K562 (cell line): ENCODE data around the gene CAMK2D. TPM values are rescaled to one million over a fixed set of nuclear protein-coding genes. Genes with fewer than 3 reads are reported as not detected.

ENCODE experiments used
- ATAC-seq: fragments of 200-7000 bp; cut with Tn5 transposase; 3 replicates; pipeline ENCODE4 v1.9.1; 2020; ENCODE audit warnings: moderate library complexity
- BruUV-seq: library from RNA; stranded (reverse); fragments of 400-500 nt; replicated peaks from 2 replicates; lab custom pipeline; 2021; lab: Mats Ljungman, UMichigan
- CTCF ChIA-PET: fragments of 300-600 bp; formaldehyde crosslinking; extraction: SDS; loops from one replicate; lab custom pipeline; 2021; ENCODE audit warnings: low intra/inter-chr PET ratio; lab: Yijun Ruan, JAX
- POLR2A ChIA-PET: fragments of 300-600, 350-650 bp; sonication (Branson Sonifier 250); formaldehyde crosslinking; extraction: SDS; loops from one replicate; lab custom pipeline; 2021; ENCODE audit warnings: antibody characterized with exemption, inconsistent platforms; lab: Yijun Ruan, JAX
- DNase-seq, 4 experiments: peaks; one replicate each; pipeline versions ENCODE4 v3.0.0 to v3.0.0-alpha.2; 2011 to 2018; ENCODE audit warnings: low spot score in 3 of 4, mixed read lengths in 3 of 4; ENCODE audit errors: extremely low read depth in 1 of 4
- FAIRE-seq: peaks from 2 replicates; lab custom pipeline; 2011; peaks lifted over from hg19 to GRCh38; lab: Jason Lieb, UNC
- H2AFZ ChIP-seq: 2 replicates; pipeline ENCODE4 v1.6.0; 2011; ENCODE audit warnings: low read depth, low read length, control low read depth, inconsistent platforms
- H3K27ac ChIP-seq: fragments of 200-600 bp; 3 replicates; pipeline ENCODE4 v1.8.0; 2011; ENCODE audit warnings: low read depth, mild to moderate bottlenecking, control low read depth, inconsistent platforms, low read length, moderate library complexity, mixed read lengths; ENCODE audit errors: extremely low read depth
- H3K27me3 ChIP-seq, 2 experiments: fragments of 300-600 bp in 1 of 2; 2 replicates in 1 of 2; 3 replicates in 1 of 2; pipeline versions ENCODE4 v1.6.0 to v1.8.0; 2011; ENCODE audit warnings: inconsistent platforms in 2 of 2, low read length in 2 of 2, mild to moderate bottlenecking in 1 of 2, mixed read lengths in 1 of 2, moderate library complexity in 1 of 2; ENCODE audit not compliant: control insufficient read depth in 2 of 2, insufficient read depth in 2 of 2
- H3K36me3 ChIP-seq: fragments of 300-600 bp; 3 replicates; pipeline ENCODE4 v1.8.0; 2011; ENCODE audit warnings: mild to moderate bottlenecking, low read length, inconsistent platforms; ENCODE audit not compliant: control insufficient read depth, insufficient read depth
- H3K4me1 ChIP-seq, 2 experiments: fragments of 200-600 bp in 1 of 2; replicated peaks in 1 of 2; 2 replicates in 1 of 2; 3 replicates in 1 of 2; pipeline versions ENCODE4 v1.5.1 to v1.8.0; 2011; ENCODE audit warnings: inconsistent platforms in 2 of 2, low read length in 2 of 2, mild to moderate bottlenecking in 1 of 2, mixed read lengths in 1 of 2, moderate library complexity in 1 of 2; ENCODE audit not compliant: control insufficient read depth in 2 of 2, insufficient read depth in 2 of 2
- H3K4me2 ChIP-seq: 2 replicates; pipeline ENCODE4 v1.6.1; 2011; ENCODE audit warnings: low read length, control low read depth, inconsistent platforms, mixed read lengths; ENCODE audit not compliant: insufficient read depth
- H3K4me3 ChIP-seq: fragments of 200-600 bp; sonication (generic), shearing (Covaris generic); 2 replicates; pipeline ENCODE4 v1.5.1; 2016; ENCODE audit warnings: control low read depth, inconsistent platforms
- H3K79me2 ChIP-seq: fragments of 200-600 bp; 3 replicates; pipeline ENCODE4 v1.8.0; 2011; ENCODE audit warnings: low read length, inconsistent platforms; ENCODE audit not compliant: control insufficient read depth, insufficient read depth
- H3K9ac ChIP-seq, 2 experiments: 2 replicates each; pipeline versions ENCODE4 v1.6.0 to v1.6.1; 2011; ENCODE audit warnings: low read depth in 2 of 2, low read length in 2 of 2, control low read depth in 1 of 2, inconsistent platforms in 1 of 2, mild to moderate bottlenecking in 1 of 2, mixed read lengths in 1 of 2; ENCODE audit not compliant: insufficient read depth in 1 of 2
- H3K9me1 ChIP-seq: one replicate; pipeline ENCODE4 v1.6.0; 2011; ENCODE audit warnings: inconsistent platforms, mild to moderate bottlenecking, low read length, moderate library complexity; ENCODE audit not compliant: control insufficient read depth, insufficient read depth
- H3K9me3 ChIP-seq: replicated peaks from 2 replicates; pipeline ENCODE4 v1.5.1; 2011; ENCODE audit warnings: low read depth, low read length, inconsistent platforms; ENCODE audit not compliant: control insufficient read depth, insufficient read depth
- H4K20me1 ChIP-seq: replicated peaks from 2 replicates; pipeline ENCODE4 v1.6.1; 2011; ENCODE audit warnings: low read length, inconsistent platforms, mixed read lengths; ENCODE audit not compliant: control insufficient read depth, insufficient read depth
- CBFA2T3 ChIP-seq: fragments of 450-650 bp; IDR thresholded peaks from 2 replicates; pipeline ENCODE4 v1.6.1; 2017
- CBX5 ChIP-seq: IDR thresholded peaks from 2 replicates; pipeline ENCODE4 v1.6.1; 2014; ENCODE audit warnings: low read depth, borderline replicate concordance
- NFE2L1 ChIP-seq: fragments of 450-650 bp; IDR thresholded peaks from 2 replicates; pipeline ENCODE4 v1.6.1; 2016; ENCODE audit warnings: missing genetic modification characterization, low read depth, mild to moderate bottlenecking, missing compliant biosample characterization, moderate library complexity, borderline replicate concordance
- NUFIP1 ChIP-seq: fragments of 450-650 bp; IDR thresholded peaks from 2 replicates; pipeline ENCODE4 v1.6.1; 2018; ENCODE audit not compliant: partially characterized antibody
- TCF3 ChIP-seq: sonication (generic); formaldehyde crosslinking; IDR thresholded peaks from 2 replicates; pipeline ENCODE4 v1.4.0; 2020; ENCODE audit warnings: mild to moderate bottlenecking, missing genetic modification reagents
- TCF7L2 ChIP-seq: fragments of 150-350 bp; IDR thresholded peaks from 2 replicates; pipeline ENCODE4 v1.6.1; 2016; ENCODE audit warnings: low read depth, mild to moderate bottlenecking, low read length, moderate library complexity
- ZKSCAN1 ChIP-seq: fragments of 150-350 bp; IDR thresholded peaks from 2 replicates; pipeline ENCODE4 v1.6.1; 2016; ENCODE audit warnings: low read depth, low read length
- ZNF184 ChIP-seq: sonication (generic); formaldehyde crosslinking; IDR thresholded peaks from 2 replicates; pipeline ENCODE4 v1.5.0; 2020; ENCODE audit warnings: missing genetic modification reagents
- ZNF23 ChIP-seq: fragments of 250-450 bp; sonication (Bioruptor Pico); IDR thresholded peaks from 2 replicates; pipeline ENCODE4 v1.4.0; 2020; ENCODE audit warnings: mild to moderate bottlenecking
- ZNF586 ChIP-seq: fragments of 450-650 bp; formaldehyde crosslinking; conservative IDR thresholded peaks from 2 replicates; pipeline ENCODE4 v1.4.0; 2020; ENCODE audit warnings: mild to moderate bottlenecking, moderate library complexity
- ZNF668 ChIP-seq: fragments of 250-450 bp; sonication (Bioruptor Pico); IDR thresholded peaks from 2 replicates; pipeline ENCODE4 v1.8.0; 2022; ENCODE audit warnings: mild to moderate bottlenecking, inconsistent platforms
- WGBS: fragments of 100-300 bp; shearing (Covaris generic); methylation state at CpG from one replicate; pipeline ENCODE4 v1.1.6; 2016; ENCODE audit warnings: low coverage, mixed read lengths; ENCODE audit not compliant: insufficient coverage; ENCODE audit errors: missing lambda C conversion rate; 5-methylcytosine and 5-hydroxymethylcytosine counted together
- in situ Hi-C: fragments of 300-500 bp; cut with MboI; formaldehyde crosslinking; loops from 4 replicates; pipeline ENCODE4 v1.15.0; 2018; ENCODE audit warnings: inconsistent platforms, mixed read lengths
- intact Hi-C: fragments of 100-400 bp; cut with micrococcal nuclease; formaldehyde crosslinking; loops from 2 replicates; pipeline ENCODE4 v1.14.2; 2022
- polyA plus RNA-seq, 8 experiments: library from polyadenylated mRNA; depleted of rRNA in 4 of 8; stranded (reverse) in 5 of 8; unstranded in 3 of 8; fragments of >200 nt; fragmentation: Nextera tagmentation in 2 of 8; fragmentation: Illumina TruSeq in 1 of 8; extraction: Ambion mirVana in 2 of 8; extraction: Trizol in 1 of 8; gene quantifications; 2 replicates each; pipeline versions ENCODE4 v1.2.1 to v1.2.3, GENCODE V29; 2011 to 2014; ENCODE audit warnings: inconsistent platforms in 1 of 8, missing spikeins in 1 of 8
- total RNA-seq, 7 experiments: library from RNA; depleted of rRNA in 6 of 7; stranded (reverse); fragments of >200 nt in 6 of 7; fragmentation: Illumina TruSeq in 2 of 7; extraction: Trizol in 2 of 7; gene quantifications; 2 replicates each; pipeline versions ENCODE4 v1.2.1 to v1.2.3, GENCODE V29; 2011 to 2021; ENCODE audit warnings: low replicate concordance in 1 of 7
- TF ChIP-seq, protein P1 (sequence below): fragments of 250-450 bp; sonication (Bioruptor Pico); IDR thresholded peaks from 2 replicates; pipeline ENCODE4 v1.5.0; 2020; ENCODE audit warnings: mild to moderate bottlenecking
- TF ChIP-seq, protein P2 (sequence below), 2 experiments: IDR thresholded peaks; 2 replicates each; pipeline ENCODE4 v1.6.1; 2011; ENCODE audit warnings: borderline replicate concordance in 1 of 2, control low read depth in 1 of 2, low read depth in 1 of 2, low read length in 1 of 2, mild to moderate bottlenecking in 1 of 2, mixed read lengths in 1 of 2, moderate library complexity in 1 of 2; ENCODE audit not compliant: insufficient read depth in 1 of 2, insufficient read length in 1 of 2, poor library complexity in 1 of 2, severe bottlenecking in 1 of 2; ENCODE audit errors: extremely low read depth in 1 of 2
- TF ChIP-seq, protein P3 (sequence below): fragments of 450-650 bp; formaldehyde crosslinking; IDR thresholded peaks from 2 replicates; pipeline ENCODE4 v1.4.0; 2020; ENCODE audit warnings: mild to moderate bottlenecking, moderate library complexity

The CAMK2D gene
- total and polyA plus RNA-seq, 9 of the 15 experiments (the other 6 are each of a cell fraction or from before 2014, with no cell fraction given): 0.01 to 0.33 (median 0.04) TPM; not detected in 2

DNA sequence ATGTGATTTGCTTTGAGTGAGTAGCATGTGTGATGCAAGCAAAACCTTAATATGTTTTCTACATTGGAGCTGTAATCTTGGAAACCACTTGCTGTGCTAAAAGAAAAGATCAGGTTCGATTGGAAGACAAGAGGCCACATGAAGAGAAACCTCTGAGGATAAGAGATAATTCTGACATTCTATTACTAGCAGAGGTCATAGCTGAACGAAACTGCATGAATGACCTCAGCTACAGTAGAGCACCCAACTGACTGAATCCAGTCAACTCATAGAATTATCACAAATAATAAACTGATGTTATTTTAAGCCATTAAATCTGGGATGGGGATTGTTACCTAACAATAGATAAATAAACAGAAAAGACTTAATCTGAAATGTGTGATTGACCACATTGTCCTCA, 147.1 kb downstream of the CAMK2D start:
- H3K27ac ChIP-seq: no peak overlapping the region
- ChIA-PET CTCF (no interaction called here), POLR2A (no interaction called here)
- TF ChIP-seq ZNF586 (CRISPR knock-in tag) (no peak), TCF3 (CRISPR knock-in tag) (peak; percentile 25; the same call in 1 of the 2 replicates), ZNF184 (CRISPR knock-in tag) (no peak), CBX5 (no peak), NFE2L1 (no peak), ZNF23 (CRISPR knock-in tag) (no peak), NUFIP1 (no peak), ZNF668 (CRISPR knock-in tag) (no peak), CBFA2T3 (peak; percentile 22; the same call in 1 of the 2 replicates), TCF7L2 (no peak), ZKSCAN1 (no peak)
- TF ChIP-seq, protein P1, sequence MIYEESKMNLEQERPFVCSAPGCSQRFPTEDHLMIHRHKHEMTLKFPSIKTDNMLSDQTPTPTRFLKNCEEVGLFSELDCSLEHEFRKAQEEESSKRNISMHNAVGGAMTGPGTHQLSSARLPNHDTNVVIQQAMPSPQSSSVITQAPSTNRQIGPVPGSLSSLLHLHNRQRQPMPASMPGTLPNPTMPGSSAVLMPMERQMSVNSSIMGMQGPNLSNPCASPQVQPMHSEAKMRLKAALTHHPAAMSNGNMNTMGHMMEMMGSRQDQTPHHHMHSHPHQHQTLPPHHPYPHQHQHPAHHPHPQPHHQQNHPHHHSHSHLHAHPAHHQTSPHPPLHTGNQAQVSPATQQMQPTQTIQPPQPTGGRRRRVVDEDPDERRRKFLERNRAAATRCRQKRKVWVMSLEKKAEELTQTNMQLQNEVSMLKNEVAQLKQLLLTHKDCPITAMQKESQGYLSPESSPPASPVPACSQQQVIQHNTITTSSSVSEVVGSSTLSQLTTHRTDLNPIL (CRISPR knock-in tag): no peak
- TF ChIP-seq, protein P2, sequence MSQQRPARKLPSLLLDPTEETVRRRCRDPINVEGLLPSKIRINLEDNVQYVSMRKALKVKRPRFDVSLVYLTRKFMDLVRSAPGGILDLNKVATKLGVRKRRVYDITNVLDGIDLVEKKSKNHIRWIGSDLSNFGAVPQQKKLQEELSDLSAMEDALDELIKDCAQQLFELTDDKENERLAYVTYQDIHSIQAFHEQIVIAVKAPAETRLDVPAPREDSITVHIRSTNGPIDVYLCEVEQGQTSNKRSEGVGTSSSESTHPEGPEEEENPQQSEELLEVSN (IDR thresholded peaks at IDR 0.05; ENCODE audit: borderline replicate concordance in 1 of 2, extremely low read depth in 1 of 2, insufficient read depth in 1 of 2, insufficient read length in 1 of 2, low read depth in 1 of 2, low read length in 1 of 2, poor library complexity in 1 of 2, severe bottlenecking in 1 of 2): no peak
- TF ChIP-seq, protein P3, sequence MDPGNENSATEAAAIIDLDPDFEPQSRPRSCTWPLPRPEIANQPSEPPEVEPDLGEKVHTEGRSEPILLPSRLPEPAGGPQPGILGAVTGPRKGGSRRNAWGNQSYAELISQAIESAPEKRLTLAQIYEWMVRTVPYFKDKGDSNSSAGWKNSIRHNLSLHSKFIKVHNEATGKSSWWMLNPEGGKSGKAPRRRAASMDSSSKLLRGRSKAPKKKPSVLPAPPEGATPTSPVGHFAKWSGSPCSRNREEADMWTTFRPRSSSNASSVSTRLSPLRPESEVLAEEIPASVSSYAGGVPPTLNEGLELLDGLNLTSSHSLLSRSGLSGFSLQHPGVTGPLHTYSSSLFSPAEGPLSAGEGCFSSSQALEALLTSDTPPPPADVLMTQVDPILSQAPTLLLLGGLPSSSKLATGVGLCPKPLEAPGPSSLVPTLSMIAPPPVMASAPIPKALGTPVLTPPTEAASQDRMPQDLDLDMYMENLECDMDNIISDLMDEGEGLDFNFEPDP: no peak
- BruUV-seq: no TSS peak
- no peaks in the 10 kb centered on the region for H3K9me1 ChIP-seq
- in situ Hi-C loops: no loop called here
- DNase-seq: peak in 1 of 4 experiments; percentile 21
- peak; percentile 50 for ATAC-seq
- intact Hi-C loops: no loop called here
- no peaks in the 10 kb centered on the region; a peak in 1 of 5 replicates for H3K4me1 ChIP-seq
- H3K4me2 ChIP-seq: no peak overlapping the region
- 3% methylated on average over 2 of the region's 2 CpGs for WGBS
- H3K9me3 ChIP-seq: no peaks in the 10 kb centered on the region
- no peak overlapping the region for H2AFZ ChIP-seq
- no peaks in the 10 kb centered on the region for H4K20me1 ChIP-seq
- no peaks in the 10 kb centered on the region for H3K36me3 ChIP-seq
- no peaks in the 10 kb centered on the region for H3K27me3 ChIP-seq
- peak; percentile 6 for FAIRE-seq
- no peaks in the 10 kb centered on the region for H3K79me2 ChIP-seq
- H3K9ac ChIP-seq: no peak overlapping the region
- H3K4me3 ChIP-seq: no peak overlapping the region
